GM18498 (cell line): ENCODE measurements around the gene EIF2S2.

Source experiments
- ATAC-seq: cut with Tn5 transposase; IDR thresholded peaks from one replicate; pipeline ENCODE4 v1.9.1; 2021; ENCODE audit warnings: mild to moderate bottlenecking, moderate library complexity; ENCODE audit not compliant: unreplicated experiment

The EIF2S2 gene

DNA sequence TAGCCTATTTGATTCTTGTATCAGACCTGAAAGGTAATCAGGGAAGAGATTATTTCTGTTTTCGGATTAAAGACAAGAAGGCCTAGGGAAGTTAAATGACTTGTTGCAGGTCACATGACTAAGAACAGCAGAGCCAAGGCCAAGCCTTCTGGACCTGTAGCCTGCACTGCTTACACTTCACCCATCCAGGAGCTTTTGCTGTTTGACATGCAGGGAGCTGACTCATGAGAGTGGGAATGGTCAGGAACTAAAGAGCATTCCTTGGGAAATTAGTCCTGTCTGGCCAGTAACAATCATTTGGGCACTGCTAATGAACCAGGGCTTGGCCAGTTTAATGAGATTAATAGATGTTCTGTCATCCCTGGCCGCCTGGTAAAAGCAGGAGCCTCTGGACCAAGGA, 46.8 kb downstream of the EIF2S2 start:
- ATAC-seq: no peak

GRCh38 chr20:34064286-34064685, 47.8 kb downstream of the EIF2S2 start:
- no peak for ATAC-seq

- ATAC-seq: no peak
These were observed 49.2 kb downstream of the EIF2S2 start for GRCh38 chr20:34062570-34063482.

- no peak for ATAC-seq
These were observed 50.3 kb downstream of the EIF2S2 start for GRCh38 chr20:34061695-34062094.

GRCh38 chr20:34060970-34061369, 51.1 kb downstream of the EIF2S2 start:
- no peak for ATAC-seq

DNA sequence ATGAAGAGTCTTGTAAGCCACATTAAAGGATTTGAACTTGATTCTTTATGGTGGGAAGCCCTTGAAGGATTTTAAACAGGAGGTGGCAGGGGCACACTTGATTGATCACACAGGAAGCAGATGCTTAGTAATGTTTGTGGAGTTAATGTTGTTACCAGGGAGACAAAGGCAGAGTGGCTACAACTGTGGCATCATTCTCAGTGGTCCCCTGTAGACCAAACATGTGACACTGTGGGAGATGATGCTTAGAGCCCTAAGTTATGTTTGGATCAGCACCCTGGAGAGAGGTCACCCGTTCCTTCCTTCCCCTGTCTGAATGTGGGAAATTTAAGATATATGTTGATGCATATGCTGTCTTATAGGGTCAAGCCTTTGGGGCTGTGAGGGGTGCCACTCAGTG, 53.2 kb downstream of the EIF2S2 start:
- ATAC-seq: no peak

GRCh38 chr20:34055290-34055689, 56.8 kb downstream of the EIF2S2 start:
- no peak for ATAC-seq

DNA sequence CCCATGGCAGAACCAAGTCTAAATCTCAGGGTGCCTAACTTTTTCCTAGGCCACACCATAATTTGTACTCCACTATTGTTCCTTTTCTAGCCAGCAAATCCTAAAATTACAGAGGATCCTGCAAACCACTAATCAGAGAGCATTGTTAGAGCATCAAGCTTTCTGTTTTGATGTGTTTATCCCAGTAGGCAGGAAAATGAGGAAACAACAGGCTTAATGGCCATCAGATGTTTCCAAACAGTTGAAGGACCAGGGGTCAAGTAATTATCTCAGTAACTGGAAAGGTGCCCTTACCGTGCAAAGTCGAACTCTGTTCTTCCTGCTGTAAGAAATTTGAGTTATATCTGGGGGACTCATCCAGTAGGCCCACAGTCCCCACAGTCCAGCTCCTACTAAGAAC, 59.6 kb downstream of the EIF2S2 start:
- ATAC-seq: no peak

DNA sequence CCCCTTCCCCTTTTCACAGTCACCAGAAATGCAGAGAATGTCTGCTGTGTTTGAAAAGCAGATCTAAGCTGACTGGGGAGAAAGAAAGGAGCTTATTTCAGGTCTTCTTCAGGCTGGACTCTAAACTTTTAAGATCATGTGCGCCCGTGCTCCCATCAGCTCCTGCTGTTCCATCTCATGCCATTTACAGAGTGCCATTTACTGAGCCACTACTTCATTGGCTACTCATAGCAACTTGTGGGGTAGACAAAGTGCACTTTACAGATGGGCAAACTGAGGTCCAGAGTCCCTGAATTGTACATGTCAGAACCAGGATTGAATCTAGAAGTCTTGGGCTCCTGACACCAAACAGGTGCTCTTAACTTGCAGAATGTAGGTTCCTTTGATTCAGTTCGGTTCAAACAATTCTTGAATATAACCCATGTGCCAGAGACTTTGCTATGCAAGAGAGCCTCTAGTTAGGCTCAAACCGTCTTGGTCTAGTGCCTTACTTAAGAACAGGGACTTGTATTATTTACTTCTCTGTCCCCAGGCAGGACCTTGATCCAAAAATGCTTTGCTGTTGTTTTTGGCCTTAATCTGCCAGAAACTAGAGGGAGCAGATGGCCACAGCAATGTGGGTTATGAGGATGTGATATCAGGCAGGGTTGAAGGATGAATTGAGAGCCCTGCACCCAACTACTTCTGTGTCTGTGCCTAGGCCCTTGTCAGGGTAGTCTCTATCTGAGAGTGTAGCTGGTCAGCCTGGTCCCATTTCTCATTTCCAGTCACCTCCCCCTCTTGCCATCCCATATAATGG, 61.9 kb downstream of the EIF2S2 start:
- ATAC-seq: no peak

GRCh38 chr20:34049389-34049788, 62.7 kb downstream of the EIF2S2 start:
- no peak for ATAC-seq

DNA sequence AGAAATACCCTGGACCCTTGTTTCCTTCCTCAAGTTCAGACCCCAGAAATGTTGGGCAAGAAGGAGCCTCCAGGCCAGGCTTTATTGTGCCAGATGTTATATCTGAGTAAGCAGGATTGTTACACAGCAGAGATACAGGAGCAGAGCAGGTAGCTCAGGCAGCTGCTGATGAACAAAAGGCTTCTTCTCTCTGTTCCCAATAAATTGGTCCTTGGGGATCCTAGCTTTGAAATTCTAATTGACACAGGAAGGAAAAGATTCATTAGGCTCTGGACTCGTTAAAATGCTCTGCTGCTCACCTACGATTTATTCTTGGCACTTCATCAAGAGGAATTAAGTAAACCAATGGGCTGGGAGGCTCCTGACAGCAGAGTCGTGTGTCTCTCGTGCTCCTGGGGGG, 64.1 kb downstream of the EIF2S2 start:
- ATAC-seq: no peak

DNA sequence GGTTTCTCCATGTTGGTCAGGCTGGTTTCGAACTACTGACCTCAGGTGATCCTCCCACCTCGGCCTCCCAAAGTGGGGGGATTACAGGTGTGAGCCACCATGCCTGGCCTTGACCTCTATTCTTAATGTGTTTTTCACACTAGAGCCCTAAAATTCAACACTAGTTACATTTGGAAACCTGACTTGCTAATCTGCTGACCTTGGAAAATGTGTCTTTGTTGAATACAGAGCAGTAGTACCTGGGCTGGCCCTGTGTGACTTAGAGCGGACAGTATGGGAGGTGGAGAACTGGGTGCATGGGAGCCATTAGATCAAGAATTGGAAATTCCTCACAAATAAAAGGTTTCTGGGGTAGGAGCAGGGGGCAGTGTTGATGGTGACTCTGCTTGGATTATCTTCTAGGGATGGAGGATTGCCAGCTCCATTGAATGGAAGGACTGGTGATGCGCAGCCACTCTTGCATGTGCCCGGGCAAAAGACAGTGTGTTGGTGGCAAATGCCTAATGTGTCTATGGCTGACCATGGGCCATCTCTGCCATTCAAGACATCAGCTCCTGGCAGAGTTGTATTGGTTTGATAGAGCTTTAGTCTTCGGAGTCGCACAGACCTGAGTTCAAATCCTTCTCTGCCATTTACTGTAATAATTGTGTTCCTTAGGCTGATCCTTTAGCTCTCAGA, 64.9 kb downstream of the EIF2S2 start:
- no peak for ATAC-seq

DNA sequence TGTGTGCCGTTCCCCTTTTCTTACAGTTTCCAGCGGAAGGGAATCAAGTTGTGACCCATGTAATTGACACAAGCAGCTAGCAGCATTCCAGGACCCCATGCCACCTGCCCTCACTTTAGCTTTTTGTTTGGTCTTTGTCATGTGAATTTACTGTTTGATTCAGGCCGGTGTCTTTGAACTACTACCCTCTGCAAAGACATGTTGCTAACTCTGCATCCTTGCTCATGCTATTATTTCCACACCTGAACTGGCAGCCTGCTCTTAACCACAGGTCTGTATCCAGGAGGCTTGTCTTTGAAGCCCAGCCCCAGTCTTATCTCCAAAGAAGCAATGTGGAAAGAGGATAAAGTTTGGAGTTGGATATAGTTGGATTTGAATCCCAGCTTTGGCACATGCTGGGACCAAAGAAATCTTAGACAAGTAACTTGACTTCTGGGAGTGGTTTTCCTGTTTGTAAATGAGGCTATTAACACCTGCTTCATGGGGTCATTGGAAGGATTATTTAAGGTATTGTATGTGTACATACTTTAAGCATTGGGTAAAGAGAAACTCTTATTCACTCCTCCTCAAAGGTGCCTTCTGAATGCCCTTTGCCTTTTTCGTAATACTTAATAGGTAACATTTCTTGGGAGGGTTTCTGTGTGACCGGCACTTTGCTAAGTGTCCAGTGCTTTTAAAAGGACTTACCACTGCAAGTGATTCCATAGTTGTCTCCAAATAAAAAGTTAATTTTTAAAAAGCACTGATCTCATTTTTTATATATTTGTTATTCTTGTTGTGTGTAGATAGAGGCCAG, 65.9 kb downstream of the EIF2S2 start:
- no peak for ATAC-seq

GRCh38 chr20:34045294-34045693, 66.7 kb downstream of the EIF2S2 start:
- no peak for ATAC-seq

DNA sequence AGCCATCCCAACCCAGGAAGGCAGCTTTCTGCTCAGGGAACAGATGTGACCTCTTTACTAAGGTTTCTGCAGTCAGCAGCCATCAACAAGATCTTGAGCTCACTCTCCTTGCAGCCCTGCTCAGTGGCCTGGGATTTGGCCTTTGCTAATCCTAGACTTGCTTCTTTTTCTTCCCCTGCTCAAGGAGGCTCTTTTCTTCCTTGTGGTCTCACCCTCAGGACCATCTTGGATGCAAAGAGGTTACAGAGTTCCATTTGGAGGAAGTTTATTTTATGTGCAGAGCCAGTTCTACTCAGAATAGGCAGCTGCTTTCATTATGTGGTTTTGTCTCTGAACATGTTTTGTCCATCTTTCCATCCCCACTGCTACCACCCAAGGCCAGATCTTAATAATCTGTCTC, 69.0 kb downstream of the EIF2S2 start:
- no peak for ATAC-seq

- no peak for ATAC-seq
These were observed 69.8 kb downstream of the EIF2S2 start for GRCh38 chr20:34042262-34042661.

- no peak for ATAC-seq
These were observed 70.8 kb downstream of the EIF2S2 start for GRCh38 chr20:34041226-34041625.

DNA sequence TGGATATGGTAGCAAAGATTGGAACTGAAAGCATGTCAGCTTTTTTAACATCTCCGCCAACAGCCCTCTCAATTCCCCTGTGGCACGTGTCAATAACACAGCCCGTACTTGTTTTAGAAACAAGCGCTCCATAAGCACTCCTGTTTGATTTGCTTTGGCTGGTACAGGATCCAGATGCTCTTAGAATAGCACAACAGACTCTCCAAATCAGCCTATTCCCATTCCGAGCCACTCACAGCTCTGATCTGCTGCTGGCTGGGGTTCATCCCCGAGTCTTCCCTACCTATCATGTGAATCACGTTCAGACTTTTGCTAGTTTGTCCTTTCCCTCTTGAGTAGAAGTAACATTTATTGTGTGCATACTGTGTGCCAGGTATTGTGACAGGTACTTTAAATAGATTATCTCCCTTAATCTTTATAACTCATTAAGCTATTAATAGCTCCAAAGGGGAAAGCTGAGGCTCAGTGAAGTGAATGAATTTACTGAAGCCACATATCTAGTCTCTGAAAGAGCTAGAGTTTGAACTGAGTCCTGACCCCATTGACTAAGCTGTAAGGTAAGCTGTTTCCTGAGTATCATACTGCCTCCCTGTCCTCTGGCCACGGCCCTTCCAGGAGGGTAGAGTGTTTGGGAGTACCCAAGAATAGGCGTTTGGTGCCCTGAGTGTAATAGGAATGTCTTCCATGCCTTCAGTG, 71.6 kb downstream of the EIF2S2 start:
- no peak for ATAC-seq
